ENCODE data around the gene GALNT2.

Gene GALNT2

DNA sequence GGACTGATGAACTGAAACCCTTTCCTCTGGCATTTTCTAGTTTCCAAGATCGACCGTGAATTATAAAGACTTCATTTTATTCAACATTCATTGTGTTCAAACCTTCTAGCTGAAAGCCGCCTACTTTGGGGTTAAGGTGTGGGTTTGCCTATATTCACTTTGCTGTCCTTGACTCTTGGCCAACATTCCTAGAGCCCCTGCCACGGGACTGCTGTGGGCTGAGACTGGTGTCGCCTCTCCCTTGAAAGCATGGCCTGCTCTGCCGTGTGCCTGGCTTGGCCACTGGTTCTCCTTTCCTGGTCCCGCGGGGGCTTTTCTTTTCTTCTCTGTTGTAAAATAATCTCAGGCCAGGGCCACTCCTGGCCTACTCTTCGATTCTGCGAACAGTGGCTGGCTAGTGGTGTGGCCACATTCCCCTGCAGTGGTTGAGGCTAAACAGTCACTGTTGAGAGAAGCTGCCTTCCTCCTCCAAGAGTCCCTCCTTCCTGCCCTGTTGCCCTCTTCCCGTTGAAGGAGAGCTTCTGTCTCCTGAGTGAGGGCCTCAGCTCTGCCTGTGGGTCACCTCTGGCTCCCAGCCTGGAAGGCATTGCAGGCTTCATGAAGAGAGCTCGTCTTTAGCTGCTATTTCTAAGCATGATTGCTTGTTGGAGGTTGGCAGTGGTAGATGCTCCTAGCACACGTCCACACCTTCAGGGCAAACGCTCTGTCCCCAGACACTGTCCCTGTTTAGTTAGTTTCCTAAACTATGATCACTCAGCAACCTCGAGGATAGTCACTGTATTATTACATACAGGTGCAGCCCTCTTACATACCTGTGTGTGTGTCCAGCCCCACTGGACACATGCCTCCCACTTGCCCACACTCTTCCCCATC, 80.5 kb downstream of the GALNT2 start:
- H3K79me2 ChIP-seq (ENCODE audit: insufficient read depth, low read length): peaks cover 100% of the 10 kb centered on the region
- peaks cover 58% of the 10 kb centered on the region for H4K20me1 ChIP-seq (ENCODE audit: insufficient read depth, low read length, poor library complexity, severe bottlenecking)
- H3K9me3 ChIP-seq (ENCODE audit: insufficient read depth, low read depth, low read length): no peaks in the 10 kb centered on the region
- no peak overlapping the region for H3K9ac ChIP-seq (ENCODE audit: low read depth, low read length, poor library complexity, severe bottlenecking)
- H3K4me2 ChIP-seq (ENCODE audit: low read depth, low read length, poor library complexity, severe bottlenecking): no peak overlapping the region
- peaks cover 22% of the 10 kb centered on the region; the same call in 1 of the 2 replicates for H3K36me3 ChIP-seq (ENCODE audit: insufficient read depth, low read length)
- H3F3A ChIP-seq (ENCODE audit: low read depth): no peaks in the 10 kb centered on the region
- H3K4me3 ChIP-seq (ENCODE audit: low read length, poor library complexity, severe bottlenecking): no peak overlapping the region
- TF ChIP-seq, protein P1, sequence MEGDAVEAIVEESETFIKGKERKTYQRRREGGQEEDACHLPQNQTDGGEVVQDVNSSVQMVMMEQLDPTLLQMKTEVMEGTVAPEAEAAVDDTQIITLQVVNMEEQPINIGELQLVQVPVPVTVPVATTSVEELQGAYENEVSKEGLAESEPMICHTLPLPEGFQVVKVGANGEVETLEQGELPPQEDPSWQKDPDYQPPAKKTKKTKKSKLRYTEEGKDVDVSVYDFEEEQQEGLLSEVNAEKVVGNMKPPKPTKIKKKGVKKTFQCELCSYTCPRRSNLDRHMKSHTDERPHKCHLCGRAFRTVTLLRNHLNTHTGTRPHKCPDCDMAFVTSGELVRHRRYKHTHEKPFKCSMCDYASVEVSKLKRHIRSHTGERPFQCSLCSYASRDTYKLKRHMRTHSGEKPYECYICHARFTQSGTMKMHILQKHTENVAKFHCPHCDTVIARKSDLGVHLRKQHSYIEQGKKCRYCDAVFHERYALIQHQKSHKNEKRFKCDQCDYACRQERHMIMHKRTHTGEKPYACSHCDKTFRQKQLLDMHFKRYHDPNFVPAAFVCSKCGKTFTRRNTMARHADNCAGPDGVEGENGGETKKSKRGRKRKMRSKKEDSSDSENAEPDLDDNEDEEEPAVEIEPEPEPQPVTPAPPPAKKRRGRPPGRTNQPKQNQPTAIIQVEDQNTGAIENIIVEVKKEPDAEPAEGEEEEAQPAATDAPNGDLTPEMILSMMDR (conservative IDR thresholded peaks at IDR 0.05; ENCODE audit: low read length): no peak
- no peaks in the 10 kb centered on the region for H3K9me2 ChIP-seq (replicated peaks; ENCODE audit: low read depth, low read length)
- peaks cover 43% of the 10 kb centered on the region for H3K4me1 ChIP-seq (ENCODE audit: insufficient read depth, low read length, poor library complexity, severe bottlenecking)
- no peaks in the 10 kb centered on the region for H3K27me3 ChIP-seq (ENCODE audit: insufficient read depth, low read length, poor library complexity, severe bottlenecking)
- no peak overlapping the region for H2AFZ ChIP-seq (ENCODE audit: low read length)

DNA sequence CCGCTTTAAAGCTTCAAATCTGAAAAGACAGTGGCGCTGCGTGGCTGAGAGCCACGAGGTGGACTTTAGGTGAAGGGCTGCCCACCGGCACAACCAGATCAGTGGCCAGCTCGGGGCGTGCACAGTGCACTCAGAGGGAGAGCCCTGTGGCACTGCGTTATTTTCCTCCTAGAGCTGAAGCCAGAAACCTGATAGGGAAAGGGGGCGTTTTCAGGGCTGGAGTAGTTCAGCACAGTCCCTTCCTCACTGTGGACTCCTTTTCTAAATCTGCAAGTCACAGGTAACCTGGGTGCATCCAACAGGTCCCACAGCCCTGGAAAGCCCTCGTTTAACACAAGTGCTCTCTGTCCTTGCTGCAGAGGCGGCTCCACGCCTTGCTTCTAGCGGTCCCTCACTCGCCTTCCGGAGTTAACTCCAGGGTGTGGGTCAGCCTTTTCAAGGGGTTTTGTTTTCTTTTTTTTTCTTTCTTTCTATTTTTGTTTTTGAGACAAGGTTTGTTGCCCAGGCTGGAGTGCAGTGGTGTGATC, 81.2 kb downstream of the GALNT2 start:
- H3F3A ChIP-seq (ENCODE audit: low read depth): no peaks in the 10 kb centered on the region
- H3K79me2 ChIP-seq (ENCODE audit: insufficient read depth, low read length): peaks cover 100% of the 10 kb centered on the region
- H3K36me3 ChIP-seq (ENCODE audit: insufficient read depth, low read length): peaks cover 21% of the 10 kb centered on the region; the same call in 1 of the 2 replicates
- no peak overlapping the region for H3K9ac ChIP-seq (ENCODE audit: low read depth, low read length, poor library complexity, severe bottlenecking)
- no peak overlapping the region for H3K4me2 ChIP-seq (ENCODE audit: low read depth, low read length, poor library complexity, severe bottlenecking)
- H3K9me2 ChIP-seq (replicated peaks; ENCODE audit: low read depth, low read length): no peaks in the 10 kb centered on the region
- H2AFZ ChIP-seq (ENCODE audit: low read length): no peak overlapping the region
- no peaks in the 10 kb centered on the region for H3K27me3 ChIP-seq (ENCODE audit: insufficient read depth, low read length, poor library complexity, severe bottlenecking)
- H3K4me1 ChIP-seq (ENCODE audit: insufficient read depth, low read length, poor library complexity, severe bottlenecking): peaks cover 36% of the 10 kb centered on the region
- H3K4me3 ChIP-seq (ENCODE audit: low read length, poor library complexity, severe bottlenecking): no peak overlapping the region
- H3K9me3 ChIP-seq (ENCODE audit: insufficient read depth, low read depth, low read length): no peaks in the 10 kb centered on the region
- TF ChIP-seq EZH2phosphoT487 (IDR thresholded peaks at IDR 0.05; ENCODE audit: borderline replicate concordance): no peak
- TF ChIP-seq, protein P1 (conservative IDR thresholded peaks at IDR 0.05; ENCODE audit: low read length): no peak
- peaks cover 54% of the 10 kb centered on the region for H4K20me1 ChIP-seq (ENCODE audit: insufficient read depth, low read length, poor library complexity, severe bottlenecking)

DNA sequence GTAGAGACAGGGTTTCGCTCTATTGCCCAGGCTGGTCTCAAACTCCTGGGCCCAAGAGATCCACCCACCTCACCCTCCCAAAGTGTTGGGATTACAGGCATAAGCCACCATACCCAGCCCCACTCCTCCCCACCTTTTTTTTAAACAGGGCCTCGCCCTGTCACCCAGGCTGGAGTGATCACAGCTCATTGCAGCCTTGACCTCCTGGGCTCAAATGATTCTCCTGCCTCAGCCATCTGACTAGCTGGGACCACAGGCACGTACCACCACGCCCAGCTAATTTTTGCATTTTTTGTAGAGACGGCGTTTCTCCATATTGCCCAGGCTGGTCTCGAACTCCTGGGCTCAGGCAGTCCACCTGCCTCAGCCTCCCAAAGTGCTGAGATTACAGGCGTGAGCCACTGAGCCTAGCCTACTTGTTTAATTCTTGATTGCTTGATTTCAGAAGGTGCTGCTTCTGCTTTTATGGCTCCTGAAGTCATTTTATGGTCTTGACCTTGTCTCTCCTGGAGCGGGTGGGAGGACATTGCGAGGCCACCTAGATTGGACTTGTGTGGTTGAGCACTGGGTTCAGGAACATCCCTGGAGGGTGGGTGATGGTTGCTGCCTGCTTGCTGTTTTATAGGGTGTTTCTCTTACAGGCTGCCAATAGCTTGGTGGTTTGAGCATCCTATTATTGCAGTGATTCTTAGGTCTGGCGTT, 81.9 kb downstream of the GALNT2 start:
- TF ChIP-seq EZH2phosphoT487 (IDR thresholded peaks at IDR 0.05; ENCODE audit: borderline replicate concordance): no peak
- TF ChIP-seq, protein P1 (conservative IDR thresholded peaks at IDR 0.05; ENCODE audit: low read length): no peak
- peaks cover 56% of the 10 kb centered on the region for H4K20me1 ChIP-seq (ENCODE audit: insufficient read depth, low read length, poor library complexity, severe bottlenecking)
- H3F3A ChIP-seq (ENCODE audit: low read depth): no peaks in the 10 kb centered on the region
- H3K4me1 ChIP-seq (ENCODE audit: insufficient read depth, low read length, poor library complexity, severe bottlenecking): peaks cover 32% of the 10 kb centered on the region
- H3K9me2 ChIP-seq (replicated peaks; ENCODE audit: low read depth, low read length): no peaks in the 10 kb centered on the region
- H3K9ac ChIP-seq (ENCODE audit: low read depth, low read length, poor library complexity, severe bottlenecking): no peak overlapping the region
- peaks cover 16% of the 10 kb centered on the region; the same call in 1 of the 2 replicates for H3K36me3 ChIP-seq (ENCODE audit: insufficient read depth, low read length)
- no peak overlapping the region for H3K4me2 ChIP-seq (ENCODE audit: low read depth, low read length, poor library complexity, severe bottlenecking)
- no peak overlapping the region for H3K4me3 ChIP-seq (ENCODE audit: low read length, poor library complexity, severe bottlenecking)
- no peaks in the 10 kb centered on the region for H3K27me3 ChIP-seq (ENCODE audit: insufficient read depth, low read length, poor library complexity, severe bottlenecking)
- H3K9me3 ChIP-seq (ENCODE audit: insufficient read depth, low read depth, low read length): no peaks in the 10 kb centered on the region
- peaks cover 100% of the 10 kb centered on the region for H3K79me2 ChIP-seq (ENCODE audit: insufficient read depth, low read length)
- H2AFZ ChIP-seq (ENCODE audit: low read length): no peak overlapping the region
